Activated CD8-positive, alpha-beta memory T cell treated with anti-CD3 and anti-CD28 coated beads, Interleukin-2, amount 50 U/mL, for 48 hours (primary cell): ENCODE measurements around the gene PDPR.
"Not testable (repeated sequence)": the region's sequence is repeated elsewhere in the genome, so short reads cannot be mapped to it uniquely, and the experiment has no call there.

Source experiments
- DNase-seq: peaks from one replicate; pipeline ENCODE4 v3.0.0-alpha.2; 2020

The PDPR gene

DNA sequence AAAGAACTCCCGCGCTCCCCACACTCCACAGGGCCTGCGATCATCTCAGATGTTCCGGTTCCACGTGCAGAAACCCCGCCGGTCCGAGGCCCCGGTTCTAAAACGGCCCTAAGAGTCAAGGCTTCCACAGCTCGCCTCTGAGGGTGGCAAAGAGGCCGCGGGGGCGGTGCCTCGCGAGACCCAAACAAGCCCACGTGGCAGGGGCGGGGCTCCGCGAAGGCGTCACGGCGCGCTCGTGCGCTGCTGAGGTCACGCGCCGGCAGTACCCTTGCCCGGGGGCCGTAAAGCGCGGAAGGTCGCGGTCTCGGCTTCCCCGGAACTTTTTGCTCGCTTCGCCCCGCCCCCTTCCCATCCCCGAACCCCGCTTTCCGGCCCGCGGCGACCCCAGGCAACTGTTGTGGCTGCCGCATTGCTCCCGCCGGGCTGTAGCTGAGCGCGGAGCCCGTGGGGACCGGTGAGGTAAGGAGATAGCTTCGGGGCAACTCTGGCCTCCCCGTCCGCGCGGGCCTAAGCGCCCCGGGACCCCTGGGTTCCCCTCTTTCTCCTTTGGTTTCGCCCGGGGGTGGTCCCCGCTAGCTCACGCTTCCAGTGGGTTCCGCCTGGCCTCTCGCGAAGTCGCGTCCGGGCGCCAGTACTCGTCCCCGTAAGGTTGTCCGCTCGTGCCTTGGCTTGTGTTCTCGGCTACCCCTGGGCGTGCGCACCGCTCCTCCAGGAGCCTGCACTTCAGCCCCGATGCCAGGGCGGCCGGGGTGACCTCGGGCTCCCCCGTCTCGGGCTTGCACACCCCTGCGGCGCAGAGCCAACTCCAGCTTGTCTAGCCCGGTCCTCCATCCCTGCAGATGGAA is at the start of gene PDPR:
Gene PDPR, plus strand, starts transcription at position 351 of the 845 bp plus-strand sequence. CDS start 6,161 bp downstream, outside the sequence.
- peak; percentile 94 for DNase-seq

DNA sequence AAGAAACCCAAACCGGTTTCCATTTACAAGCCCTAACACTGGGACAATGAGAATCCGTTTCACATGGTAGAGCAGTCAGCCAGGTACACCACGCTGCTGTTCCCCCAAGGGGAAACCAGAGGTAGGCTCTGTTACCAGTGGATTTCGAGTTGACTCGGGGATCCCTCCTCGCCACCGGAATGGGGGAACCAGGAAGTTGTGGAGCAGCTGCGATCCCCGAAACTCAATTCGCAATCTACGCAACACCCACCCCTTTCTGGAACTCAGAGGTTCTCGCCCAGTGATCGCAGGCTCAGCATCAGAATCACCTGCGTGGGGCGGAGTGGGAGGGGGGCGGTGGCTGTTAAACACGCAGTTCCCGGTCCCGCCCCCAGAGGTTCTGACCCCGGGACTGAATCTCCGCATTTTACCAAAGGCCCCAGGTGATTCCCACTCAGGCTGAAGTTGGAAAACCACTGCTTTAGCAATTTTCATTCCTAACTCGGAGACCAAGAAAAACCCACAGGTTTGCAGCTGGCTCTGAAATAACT is 49.2 kb upstream of the PDPR start:
- DNase-seq, result peak; percentile 78

DNA sequence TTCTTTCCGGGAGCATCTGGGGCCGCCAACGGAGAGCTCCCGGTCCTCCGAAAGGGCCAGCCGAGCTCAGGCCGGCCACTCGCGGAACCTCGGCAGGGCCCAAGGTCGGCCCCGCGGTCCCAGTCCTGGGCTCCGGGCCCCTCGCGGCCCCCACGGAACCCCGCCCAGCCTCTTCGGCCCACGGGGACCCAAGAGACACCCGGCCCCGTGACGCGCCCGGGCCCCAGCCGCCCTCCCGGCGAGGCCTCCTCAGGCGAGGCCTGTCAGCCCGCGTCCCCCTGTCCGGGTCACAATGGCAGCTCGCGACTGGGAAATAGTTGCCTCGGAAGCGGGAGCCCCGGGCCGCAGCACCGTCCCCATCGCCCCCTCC is 48.8 kb upstream of the PDPR start:
- not testable (repeated sequence) for DNase-seq

DNA sequence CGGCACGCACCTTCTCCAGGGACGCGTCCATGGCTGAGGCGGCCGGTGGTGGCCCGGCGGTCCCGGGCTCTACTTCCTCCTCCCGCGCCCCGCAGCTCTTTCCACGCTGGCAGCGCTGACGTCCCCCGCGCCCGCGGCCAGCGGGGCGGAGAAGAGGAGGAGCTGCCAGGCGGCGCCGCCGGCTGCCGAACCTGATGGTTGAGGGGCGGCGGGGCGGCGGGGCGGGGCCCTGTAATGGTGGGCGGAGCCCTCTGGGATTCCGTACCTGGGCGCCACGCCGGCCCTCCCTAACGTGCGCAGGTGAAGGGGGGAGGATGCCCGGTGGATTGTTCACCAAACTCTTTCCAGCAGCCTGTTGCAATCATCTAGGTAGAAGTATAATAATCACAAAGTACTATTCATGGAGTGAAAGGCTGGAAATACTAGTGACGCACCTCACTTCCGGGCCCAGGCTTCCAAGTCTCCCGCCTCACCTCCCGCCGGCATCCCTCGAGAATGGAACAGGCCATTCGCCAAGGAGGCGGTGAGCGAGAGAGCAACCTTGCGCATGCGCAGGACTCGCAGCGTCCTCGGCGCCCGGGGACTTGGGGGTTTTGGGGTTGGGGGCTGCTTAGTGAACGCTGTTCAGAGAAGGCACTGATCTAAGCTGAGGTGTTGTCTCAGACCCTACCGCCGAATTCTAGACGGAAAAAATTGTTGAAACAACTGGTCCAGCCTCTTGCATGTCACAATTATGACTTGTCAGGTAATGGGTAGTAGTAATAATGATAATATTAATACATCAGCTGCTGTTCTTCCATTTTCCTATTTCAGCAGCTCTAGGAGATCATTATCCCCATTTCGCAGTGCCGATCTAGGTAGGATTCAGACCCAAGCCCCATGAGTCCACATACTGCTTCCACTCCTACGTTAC is 48.1 kb upstream of the PDPR start:
- peak; percentile 93 for DNase-seq

DNA sequence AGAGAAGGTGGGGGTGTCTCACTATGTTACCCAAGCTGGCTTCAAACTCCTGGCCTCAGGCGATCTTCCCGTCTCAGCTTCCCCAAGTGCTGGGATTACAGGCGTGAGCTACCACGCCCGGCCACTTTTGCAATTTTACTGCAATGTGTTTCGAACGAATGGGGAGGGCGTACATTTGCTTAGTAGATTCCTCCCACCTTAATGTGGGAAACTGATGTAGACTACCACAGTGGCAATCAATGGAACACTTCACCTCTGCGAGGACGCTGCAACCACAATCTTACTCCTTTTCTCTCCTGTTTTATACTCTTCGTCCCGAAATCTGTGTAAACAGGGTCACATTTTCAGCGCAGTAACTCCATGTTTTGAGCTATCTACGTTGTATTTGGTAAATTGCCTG is 47.4 kb upstream of the PDPR start:
- not testable (repeated sequence) for DNase-seq

DNA sequence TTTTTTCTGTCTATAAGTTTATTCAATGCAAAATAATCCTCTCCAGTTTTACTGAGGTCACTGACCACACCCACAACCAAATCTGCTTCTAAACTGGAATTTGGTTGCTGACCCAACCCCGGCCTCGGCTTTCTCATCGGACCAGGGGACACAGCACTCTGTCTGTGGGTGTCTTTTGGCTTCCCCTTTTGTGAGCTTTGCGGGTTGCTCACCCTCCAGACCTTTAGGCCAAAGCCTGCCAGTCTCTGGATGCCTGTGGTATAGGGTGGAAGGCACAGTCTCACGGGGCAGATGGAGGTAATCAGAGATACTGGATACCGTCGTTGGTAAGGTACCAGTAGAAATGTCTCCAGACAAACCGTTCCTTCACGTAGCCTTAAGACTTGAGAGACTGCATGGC is 35.1 kb upstream of the PDPR start:
- DNase-seq, result not testable (repeated sequence)

DNA sequence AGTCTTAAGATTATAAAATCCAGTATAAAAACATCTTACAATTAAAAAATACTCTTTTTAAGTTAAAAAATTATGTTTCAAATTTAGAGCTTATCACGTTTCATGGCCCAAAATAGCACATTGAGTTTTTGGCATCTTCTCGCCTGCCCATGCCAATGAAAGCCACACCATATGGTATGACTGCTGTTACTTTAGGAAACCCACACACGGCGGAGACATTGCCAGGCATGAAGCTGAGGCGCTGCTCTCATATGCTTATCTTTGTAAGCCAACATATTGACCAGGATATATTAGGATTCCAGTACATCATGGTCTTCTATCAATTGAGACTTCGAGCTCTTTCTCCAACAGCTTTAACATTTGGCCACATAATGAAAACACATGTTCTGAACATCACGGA is 32.9 kb upstream of the PDPR start:
- not testable (repeated sequence) for DNase-seq

DNA sequence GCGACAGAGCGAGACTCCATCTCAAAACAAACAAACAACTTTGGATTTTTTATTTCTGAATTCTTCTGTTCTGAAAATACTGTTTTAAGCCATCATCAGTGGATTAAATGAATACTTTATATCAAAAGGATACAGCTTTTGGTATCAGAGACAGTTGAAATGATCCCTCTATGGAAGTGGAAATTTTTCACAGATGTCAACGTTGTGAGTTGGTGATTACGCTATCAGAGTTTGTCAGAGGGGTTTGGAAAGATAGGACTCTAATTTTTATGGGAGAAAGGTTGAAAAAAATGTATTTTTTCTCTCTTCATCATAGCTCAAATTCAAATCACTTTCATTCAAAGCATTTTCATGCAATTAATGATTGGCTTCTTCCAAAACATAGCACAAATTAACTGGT is 30.2 kb upstream of the PDPR start:
- DNase-seq, result not testable (repeated sequence)

DNA sequence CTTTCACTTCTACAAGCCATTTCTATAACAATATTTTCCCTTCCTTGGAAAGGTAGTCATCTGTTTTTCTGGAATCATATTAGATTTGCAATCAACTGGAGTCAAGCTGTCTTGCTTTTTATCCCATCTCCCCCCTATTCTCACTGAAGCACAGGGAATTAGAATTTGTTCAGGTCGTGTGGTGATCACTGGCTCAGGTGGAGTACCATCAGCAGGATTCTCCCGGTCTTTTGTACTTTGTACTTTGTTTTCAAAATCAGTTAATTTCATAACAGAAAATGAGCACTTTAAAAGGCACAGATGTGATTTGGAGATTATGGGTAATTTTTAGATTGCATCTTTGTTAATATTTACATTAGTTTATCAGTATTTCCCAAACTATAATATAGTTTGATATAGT is 26.0 kb upstream of the PDPR start:
- not testable (repeated sequence) for DNase-seq

DNA sequence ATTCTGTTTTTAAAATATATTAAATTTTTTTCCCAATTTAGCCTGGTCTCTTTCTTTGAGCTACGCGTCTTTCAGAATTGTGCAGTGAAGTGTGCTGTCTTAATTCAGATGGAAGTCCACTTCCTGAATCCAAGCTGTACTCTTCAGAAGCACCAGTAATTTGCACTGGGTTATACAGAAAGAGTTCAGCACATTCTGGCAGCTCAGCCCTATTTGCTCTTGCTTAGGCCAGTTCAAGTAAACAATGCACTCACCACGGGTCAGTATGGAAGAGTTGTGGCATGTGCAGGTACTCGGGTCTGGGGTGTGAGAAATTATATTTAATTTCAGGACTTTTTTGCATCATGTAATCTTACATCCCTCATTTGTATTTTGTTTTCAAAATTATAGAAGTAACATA is 25.3 kb upstream of the PDPR start:
- not testable (repeated sequence) for DNase-seq

DNA sequence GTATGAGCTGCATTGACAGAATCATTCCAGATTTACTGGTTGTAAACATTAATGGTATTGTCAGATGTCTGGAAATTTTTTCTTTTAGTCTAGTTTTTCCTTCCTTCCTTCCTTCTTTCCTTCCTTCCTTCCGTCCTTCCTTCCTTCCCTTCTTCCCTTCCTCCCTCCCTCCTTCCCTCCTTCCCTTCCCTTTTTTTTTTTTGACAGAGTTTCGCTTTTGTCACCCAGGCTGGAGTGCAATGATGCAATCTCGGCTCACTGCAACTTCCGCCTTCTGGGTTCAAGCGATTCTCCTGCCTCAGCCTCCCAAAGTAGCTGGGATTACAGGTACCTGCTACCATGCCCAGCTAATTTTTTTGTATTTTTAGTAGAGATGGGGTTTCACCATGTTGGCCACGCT is 24.8 kb upstream of the PDPR start:
- not testable (repeated sequence) for DNase-seq

DNA sequence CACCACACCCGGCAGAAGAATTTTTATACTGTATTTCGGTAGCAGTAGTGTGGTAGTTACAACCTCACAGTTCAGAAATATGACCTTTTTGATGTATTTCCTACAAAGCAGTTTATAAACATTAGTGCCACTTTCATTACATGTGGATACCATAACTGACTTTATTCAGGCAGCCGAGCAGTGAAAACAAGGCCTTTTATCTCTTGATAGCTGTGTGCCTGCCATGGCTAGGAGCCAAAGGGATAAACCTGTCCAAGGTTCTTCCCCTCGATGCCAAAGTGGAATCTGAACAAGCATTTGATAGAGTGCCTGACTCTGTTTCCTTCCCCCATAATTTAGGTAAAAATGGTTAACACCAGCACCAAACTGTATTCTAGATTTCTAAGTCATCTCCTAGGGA is 23.0 kb upstream of the PDPR start:
- not testable (repeated sequence) for DNase-seq

DNA sequence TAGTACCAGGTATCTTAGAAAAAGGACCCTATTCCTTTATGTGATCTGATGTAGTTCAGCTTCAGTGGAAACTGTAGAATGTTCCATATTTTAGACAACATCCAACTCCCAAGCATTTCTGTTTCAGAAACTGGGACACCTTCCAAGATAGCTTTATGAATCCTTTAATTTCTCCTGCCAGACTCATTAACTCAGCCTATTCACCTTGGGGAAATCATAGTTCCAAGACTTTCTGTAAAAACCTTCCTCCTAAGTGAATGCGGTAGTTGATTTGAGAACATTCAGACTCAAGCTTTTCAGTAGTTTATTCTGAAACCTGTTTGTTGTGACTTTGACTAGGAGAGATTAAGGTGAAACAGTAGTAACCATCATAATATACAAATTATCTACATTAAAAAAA is 20.0 kb upstream of the PDPR start:
- DNase-seq, result not testable (repeated sequence)

DNA sequence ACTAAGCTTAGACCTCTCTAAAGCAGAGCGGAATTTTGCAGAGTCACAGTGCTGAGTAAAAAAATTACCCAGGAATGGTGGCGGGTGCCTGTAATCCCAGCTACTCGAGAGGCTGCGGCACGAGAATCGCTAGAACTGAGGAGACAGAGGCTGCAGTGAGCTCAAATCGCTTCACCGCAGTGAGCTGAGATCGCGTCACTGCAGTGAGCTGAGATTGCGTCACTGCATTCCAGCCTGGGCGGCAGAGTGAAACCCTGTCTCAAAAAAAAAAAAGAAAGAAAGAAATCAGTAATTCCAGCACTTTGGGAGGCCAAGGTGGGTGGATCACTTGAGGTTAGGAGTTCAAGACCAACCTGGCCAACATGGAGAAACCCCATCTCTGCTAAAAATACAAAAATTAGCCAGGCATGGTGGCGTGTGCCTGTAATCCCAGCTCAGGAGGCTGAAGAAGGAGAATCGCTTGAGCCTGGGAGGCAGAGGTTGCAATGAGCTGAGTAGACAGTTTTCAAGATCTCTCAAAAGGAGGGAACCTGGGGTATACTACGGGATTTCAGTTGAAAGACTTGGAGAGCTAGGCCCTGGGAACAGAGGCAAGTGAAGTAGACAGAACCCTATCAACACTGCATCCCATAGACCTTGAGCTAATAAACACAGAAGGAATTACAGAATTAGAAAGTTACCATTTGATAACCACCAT is 4.4 kb upstream of the PDPR start:
- DNase-seq, result not testable (repeated sequence)

DNA sequence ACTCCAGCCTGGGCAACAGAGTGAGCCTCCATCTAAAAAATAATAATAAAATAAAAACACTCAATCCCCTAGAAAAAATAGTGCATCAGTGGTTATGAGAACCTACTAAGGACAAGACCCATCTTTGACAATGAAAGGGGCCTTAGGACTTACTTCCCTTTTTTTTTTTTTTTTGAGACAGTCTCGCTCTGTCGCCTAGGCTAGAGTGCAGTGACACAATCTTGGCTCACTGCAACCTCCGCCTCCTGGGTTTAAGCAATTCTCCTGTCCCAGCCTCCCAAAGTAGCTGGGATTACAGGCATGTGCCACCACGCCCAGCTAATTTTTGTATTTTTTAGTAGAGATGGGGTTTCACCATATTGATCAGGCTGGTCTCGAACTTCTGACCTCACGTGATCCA is 2.0 kb upstream of the PDPR start:
- not testable (repeated sequence) for DNase-seq

DNA sequence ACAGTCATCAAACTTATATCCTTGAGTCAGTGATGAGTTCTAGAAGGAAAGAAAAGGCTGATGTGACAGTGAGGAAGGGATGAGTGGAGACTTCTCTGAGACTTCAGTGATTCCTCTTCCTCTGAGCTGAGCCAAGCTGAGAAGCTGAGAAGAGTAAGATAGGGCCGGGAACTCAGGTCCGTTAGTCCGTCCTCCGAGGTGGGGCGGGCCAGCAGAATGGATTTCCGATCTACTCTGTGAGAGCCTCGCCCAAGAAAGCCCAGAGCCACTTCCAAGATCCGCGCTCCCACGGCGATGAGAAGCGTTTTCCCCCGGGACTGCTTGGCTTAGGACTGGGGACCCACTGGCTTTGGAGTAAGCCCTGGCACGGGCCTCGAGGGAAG is 542 bp upstream of the PDPR start:
- DNase-seq, result not testable (repeated sequence)

DNA sequence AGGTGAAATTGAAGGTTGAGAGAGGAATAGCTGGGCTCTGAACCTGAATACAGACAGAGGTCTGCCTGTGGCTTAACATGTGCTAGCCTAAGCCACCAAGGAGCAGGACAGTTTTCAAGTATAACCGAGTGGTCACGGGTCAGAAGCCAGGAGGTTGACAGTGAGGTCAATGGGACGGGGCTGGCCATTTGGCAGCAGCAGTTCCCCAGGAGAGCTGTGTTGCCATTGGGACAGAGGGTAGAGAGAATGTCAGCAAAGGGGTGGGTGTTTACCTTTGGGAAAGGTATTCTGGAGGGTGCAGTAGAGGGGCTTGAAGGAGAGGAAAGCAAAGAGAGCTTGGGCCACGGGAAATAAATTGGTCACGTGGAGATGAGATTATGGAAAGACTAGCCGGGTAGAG is 4.2 kb downstream of the PDPR start:
- DNase-seq, result not testable (repeated sequence)

DNA sequence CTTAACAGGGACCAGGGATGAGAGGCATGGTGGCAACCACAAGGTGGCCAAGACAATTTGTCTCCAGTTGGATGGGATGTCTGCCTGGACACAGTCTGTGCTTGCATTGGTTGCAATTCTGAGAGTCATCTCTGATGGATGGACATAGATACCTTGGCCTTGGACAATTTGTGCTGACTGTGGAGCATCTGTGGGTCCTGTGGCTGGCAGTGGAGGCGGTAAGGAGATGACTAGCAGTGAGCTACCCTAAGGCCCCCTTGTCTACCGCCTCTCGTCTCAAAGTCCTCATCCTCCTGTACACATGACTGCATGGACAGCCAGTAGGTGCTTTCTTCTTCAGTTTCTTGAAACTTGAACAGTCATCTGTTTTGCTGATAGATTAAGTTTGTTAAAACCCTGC is 4.6 kb downstream of the PDPR start:
- DNase-seq, result not testable (repeated sequence)

DNA sequence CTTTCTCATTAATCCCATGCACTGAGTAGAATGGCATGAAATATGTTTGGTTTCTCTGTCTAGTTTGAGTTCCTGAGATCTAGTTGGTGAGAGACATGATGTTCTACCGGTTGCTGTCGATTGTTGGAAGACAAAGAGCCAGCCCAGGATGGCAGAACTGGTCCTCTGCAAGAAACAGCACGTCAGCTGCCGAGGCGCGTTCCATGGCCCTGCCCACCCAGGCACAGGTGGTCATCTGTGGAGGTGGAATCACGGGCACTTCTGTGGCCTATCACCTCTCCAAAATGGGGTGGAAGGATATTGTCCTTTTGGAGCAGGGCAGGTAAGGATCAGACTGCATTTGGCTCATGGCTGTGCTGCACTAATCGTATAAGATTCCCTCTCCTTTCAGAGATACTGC is 6.3 kb downstream of the PDPR start:
- not testable (repeated sequence) for DNase-seq

DNA sequence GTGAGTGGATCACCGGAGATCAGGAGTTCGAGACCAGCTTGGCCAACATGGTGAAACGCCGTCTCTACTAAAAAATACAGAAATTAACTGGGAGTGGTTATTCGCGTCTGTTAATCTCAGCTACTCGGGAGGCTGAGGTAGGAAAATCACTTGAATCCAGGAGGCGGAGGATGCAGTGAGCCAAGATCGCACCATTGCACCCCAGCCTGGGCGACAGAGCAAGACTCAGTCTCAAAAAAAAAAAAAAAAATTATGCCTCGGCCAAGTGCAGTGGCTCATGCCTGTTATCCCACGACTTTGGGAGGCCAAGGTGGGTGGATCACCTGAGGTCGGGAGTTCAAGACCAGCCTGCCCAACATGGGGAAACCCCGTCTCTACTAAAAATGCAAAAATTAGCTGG is 9.7 kb downstream of the PDPR start:
- not testable (repeated sequence) for DNase-seq

DNA sequence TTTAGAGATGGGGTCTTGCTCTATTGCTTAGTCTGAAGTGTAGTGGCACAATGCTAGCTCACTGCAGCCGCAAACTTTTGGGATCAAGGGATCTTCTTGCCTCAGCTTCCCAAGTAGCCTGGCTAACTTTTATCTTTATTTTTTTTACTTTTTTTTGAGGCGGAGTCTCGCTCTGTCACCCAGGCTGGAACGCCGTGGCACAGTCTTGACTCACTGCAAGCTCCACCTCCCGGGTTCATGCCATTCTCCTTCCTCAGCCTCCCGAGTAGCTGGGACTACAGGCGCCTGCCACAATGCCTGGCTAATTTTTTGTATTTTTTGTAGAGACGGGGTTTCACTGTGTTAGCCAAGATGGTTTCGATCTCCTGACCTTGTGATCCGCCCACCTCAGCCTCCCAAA is 12.1 kb downstream of the PDPR start:
- DNase-seq, result not testable (repeated sequence)

DNA sequence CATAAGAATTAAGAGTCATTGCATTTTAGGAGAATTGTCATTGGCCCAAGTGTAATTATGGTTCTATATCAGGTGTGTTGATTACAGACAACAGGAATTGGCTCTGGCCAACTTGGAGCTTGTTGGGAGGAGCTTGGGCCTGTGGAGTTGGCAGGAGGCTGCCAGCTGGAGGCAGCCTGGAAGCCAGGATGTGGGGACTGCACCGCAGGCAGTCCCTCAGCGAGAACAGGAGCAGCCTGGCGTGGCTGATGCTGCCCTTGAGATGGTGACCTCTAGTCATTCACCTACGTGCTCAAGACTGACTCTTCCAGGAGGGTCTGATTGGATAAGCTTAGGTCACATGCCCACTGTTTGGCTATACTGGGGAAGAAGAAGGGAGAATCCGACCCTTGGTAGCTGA is 13.6 kb downstream of the PDPR start:
- DNase-seq, result not testable (repeated sequence)

DNA sequence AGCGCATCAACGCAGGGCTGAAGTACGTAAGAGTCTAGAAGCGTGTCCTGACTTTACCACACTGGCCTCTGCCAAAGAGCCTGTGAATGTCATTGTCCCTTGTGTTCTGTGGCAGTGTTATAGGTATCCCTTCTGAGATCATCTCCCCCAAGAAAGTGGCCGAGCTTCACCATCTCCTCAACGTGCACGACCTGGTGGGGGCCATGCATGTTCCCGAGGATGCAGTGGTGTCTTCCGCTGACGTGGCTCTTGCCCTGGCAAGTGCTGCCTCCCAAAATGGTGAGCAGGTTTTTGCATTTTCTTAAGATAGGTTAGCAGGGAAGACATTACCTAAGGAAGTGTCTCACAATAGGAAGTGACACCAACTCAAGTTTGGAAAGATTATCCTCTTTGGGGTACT is 14.7 kb downstream of the PDPR start:
- not testable (repeated sequence) for DNase-seq
